HCT116 (cell line): ENCODE measurements around the gene AMBP. TPM values are rescaled to one million over a fixed set of nuclear protein-coding genes. Genes with fewer than 3 reads are reported as not detected.

Source experiments
- ATAC-seq: fragments of 200-7000 bp; cut with Tn5 transposase; 2 replicates; pipeline ENCODE4 v1.9.1; 2020; ENCODE audit warnings: mild to moderate bottlenecking, moderate library complexity
- BruUV-seq: library from RNA; stranded (reverse); fragments of 400-500 nt; replicated peaks from 2 replicates; lab custom pipeline; 2021; lab: Mats Ljungman, UMichigan
- CTCF ChIA-PET: fragments of 300-600 bp; sonication (Branson Sonifier 250); formaldehyde crosslinking; loops from one replicate; lab custom pipeline; 2021; ENCODE audit warnings: antibody characterized with exemption; lab: Charles Lee
- POLR2A ChIA-PET: fragments of 300-600, 350-600 bp; sonication (Branson Sonifier 250); formaldehyde crosslinking; loops from one replicate; lab custom pipeline; 2021; ENCODE audit warnings: antibody characterized with exemption; lab: Charles Lee
- RAD21 ChIA-PET, 2 experiments: fragments of 300-600 bp; sonication (Branson Sonifier 250); formaldehyde crosslinking; loops; one replicate each; lab custom pipeline; 2023; ENCODE audit warnings: low total read pairs in 2 of 2; ENCODE audit not compliant: uncharacterized antibody in 2 of 2, unreplicated experiment in 2 of 2, low non-redundant PET in 1 of 2; lab: Charles Lee
- DNase-seq: peaks from one replicate; pipeline ENCODE4 v3.0.0-alpha.2; 2010; ENCODE audit warnings: low read depth, low spot score
- H2AFZ ChIP-seq: fragments of 200-600 bp; shearing (Covaris generic), sonication (generic); 2 replicates; pipeline ENCODE4 v1.6.1; 2017; ENCODE audit warnings: low read depth, mixed run types, mixed read lengths, antibody characterized with exemption, low read length; ENCODE audit not compliant: poor library complexity, severe bottlenecking
- H3K27ac ChIP-seq: 2 replicates; pipeline ENCODE4 v1.5.1; 2012; ENCODE audit warnings: low read depth, low read length
- H3K27me3 ChIP-seq: fragments of 200-600 bp; sonication (generic); 2 replicates; pipeline ENCODE4 v1.6.1; 2016; ENCODE audit warnings: mixed run types, low read length, mixed read lengths; ENCODE audit not compliant: insufficient read depth
- H3K36me3 ChIP-seq, 2 experiments: fragments of 200-500 bp in 1 of 2; fragments of 200-600 bp in 1 of 2; sonication (Bioruptor generic) in 1 of 2; sonication (generic) in 1 of 2; 2 replicates each; pipeline versions ENCODE4 v1.5.1 to v1.6.1; 2014 to 2016; ENCODE audit warnings: low read length in 2 of 2, inconsistent platforms in 1 of 2, mixed read lengths in 1 of 2, mixed run types in 1 of 2; ENCODE audit not compliant: insufficient read depth in 2 of 2, control insufficient read depth in 1 of 2
- H3K4me1 ChIP-seq, 2 experiments: fragments of 200-600 bp in 1 of 2; sonication (generic) in 1 of 2; 2 replicates each; pipeline versions ENCODE4 v1.5.1 to v1.6.1; 2012 to 2017; ENCODE audit warnings: low read length in 2 of 2, inconsistent platforms in 1 of 2, mild to moderate bottlenecking in 1 of 2, mixed read lengths in 1 of 2, mixed run types in 1 of 2, moderate library complexity in 1 of 2; ENCODE audit not compliant: insufficient read depth in 2 of 2, control insufficient read depth in 1 of 2
- H3K4me2 ChIP-seq: fragments of 200-600 bp; sonication (generic); 2 replicates; pipeline ENCODE4 v1.6.1; 2017; ENCODE audit warnings: mixed run types, low read length, mixed read lengths
- H3K4me3 ChIP-seq, 2 experiments: fragments of 200-600 bp in 1 of 2; sonication (generic) in 1 of 2; replicated peaks in 1 of 2; 2 replicates each; pipeline ENCODE4 v1.5.1; 2011 to 2016; ENCODE audit warnings: low read length in 2 of 2, control low read depth in 1 of 2, low read depth in 1 of 2, mild to moderate bottlenecking in 1 of 2, mixed read lengths in 1 of 2, mixed run types in 1 of 2
- H3K79me2 ChIP-seq: fragments of 200-600 bp; sonication (generic); 2 replicates; pipeline ENCODE4 v1.6.1; 2017; ENCODE audit warnings: mild to moderate bottlenecking, mixed run types, low read length, moderate library complexity, mixed read lengths; ENCODE audit not compliant: insufficient read depth
- H3K9ac ChIP-seq: fragments of 200-600 bp; sonication (generic); 2 replicates; pipeline ENCODE4 v1.6.1; 2016; ENCODE audit warnings: low read length, mixed read lengths
- H3K9me2 ChIP-seq: fragments of 200-600 bp; sonication (generic), shearing (Covaris generic); 2 replicates; pipeline ENCODE4 v1.6.1; 2017; ENCODE audit warnings: mixed run types, mild to moderate bottlenecking, moderate library complexity; ENCODE audit not compliant: insufficient read depth
- H3K9me3 ChIP-seq, 2 experiments: fragments of 200-500 bp in 1 of 2; fragments of 200-600 bp in 1 of 2; sonication (Bioruptor generic) in 1 of 2; sonication (generic) in 1 of 2; 2 replicates each; pipeline ENCODE4 v1.6.1; 2014 to 2017; ENCODE audit warnings: low read length in 2 of 2, mixed read lengths in 2 of 2, inconsistent platforms in 1 of 2, low read depth in 1 of 2, mild to moderate bottlenecking in 1 of 2, mixed run types in 1 of 2, moderate library complexity in 1 of 2; ENCODE audit not compliant: control insufficient read depth in 1 of 2, insufficient read depth in 1 of 2
- H4K20me1 ChIP-seq: fragments of 200-600 bp; sonication (generic), shearing (Covaris generic); 2 replicates; pipeline ENCODE4 v1.6.1; 2017; ENCODE audit warnings: mixed run types, mild to moderate bottlenecking, moderate library complexity; ENCODE audit not compliant: insufficient read depth
- CBX3 ChIP-seq: IDR thresholded peaks from 2 replicates; pipeline ENCODE4 v1.6.1; 2012; ENCODE audit warnings: low read depth
- POLR2AphosphoS5 ChIP-seq: IDR thresholded peaks from 2 replicates; pipeline ENCODE4 v1.6.1; 2011; ENCODE audit warnings: mild to moderate bottlenecking, low read depth, low read length, moderate library complexity
- SIN3A ChIP-seq: IDR thresholded peaks from 2 replicates; pipeline ENCODE4 v1.6.1; 2012; ENCODE audit warnings: low read depth
- SRF ChIP-seq: IDR thresholded peaks from 2 replicates; pipeline ENCODE4 v1.6.1; 2012; ENCODE audit warnings: low read depth
- TCF7L2 ChIP-seq: IDR thresholded peaks from 2 replicates; pipeline ENCODE4 v1.7.0; 2011; ENCODE audit warnings: borderline replicate concordance, inconsistent platforms; ENCODE audit not compliant: insufficient read depth, insufficient read length; ENCODE audit errors: extremely low read depth
- YY1 ChIP-seq: IDR thresholded peaks from 2 replicates; pipeline ENCODE4 v1.6.1; 2011; ENCODE audit warnings: low read length, low read depth, moderate library complexity, mild to moderate bottlenecking; ENCODE audit not compliant: insufficient replicate concordance; ENCODE audit errors: extremely low read depth
- ZFX ChIP-seq: fragments of 450-650 bp; IDR thresholded peaks from 2 replicates; pipeline ENCODE4 v1.6.1; 2017
- ZNF274 ChIP-seq: fragments of 200-500 bp; sonication (Bioruptor generic); IDR thresholded peaks from 2 replicates; pipeline ENCODE4 v1.6.1; 2014; ENCODE audit warnings: mild to moderate bottlenecking, low read depth, low read length, inconsistent platforms
- intact Hi-C: fragments of 100-400 bp; cut with micrococcal nuclease; formaldehyde crosslinking; loops from 2 replicates; pipeline ENCODE4 v1.10.0; 2022
- total RNA-seq: library from RNA; stranded (reverse); gene quantifications from one replicate; pipeline ENCODE4 v1.2.1, GENCODE V29; 2021; ENCODE audit not compliant: unreplicated experiment
- TF ChIP-seq, protein P1 (sequence below): IDR thresholded peaks from 2 replicates; pipeline ENCODE4 v1.6.1; 2012; ENCODE audit warnings: low read depth
- TF ChIP-seq, protein P2 (sequence below): IDR thresholded peaks from 2 replicates; pipeline ENCODE4 v1.6.1; 2011; ENCODE audit warnings: mild to moderate bottlenecking, low read length, moderate library complexity; ENCODE audit not compliant: insufficient replicate concordance; ENCODE audit errors: extremely low read depth

AMBP gene
- total RNA-seq, 1 experiment from 2014 or later = 1.9 TPM

DNA sequence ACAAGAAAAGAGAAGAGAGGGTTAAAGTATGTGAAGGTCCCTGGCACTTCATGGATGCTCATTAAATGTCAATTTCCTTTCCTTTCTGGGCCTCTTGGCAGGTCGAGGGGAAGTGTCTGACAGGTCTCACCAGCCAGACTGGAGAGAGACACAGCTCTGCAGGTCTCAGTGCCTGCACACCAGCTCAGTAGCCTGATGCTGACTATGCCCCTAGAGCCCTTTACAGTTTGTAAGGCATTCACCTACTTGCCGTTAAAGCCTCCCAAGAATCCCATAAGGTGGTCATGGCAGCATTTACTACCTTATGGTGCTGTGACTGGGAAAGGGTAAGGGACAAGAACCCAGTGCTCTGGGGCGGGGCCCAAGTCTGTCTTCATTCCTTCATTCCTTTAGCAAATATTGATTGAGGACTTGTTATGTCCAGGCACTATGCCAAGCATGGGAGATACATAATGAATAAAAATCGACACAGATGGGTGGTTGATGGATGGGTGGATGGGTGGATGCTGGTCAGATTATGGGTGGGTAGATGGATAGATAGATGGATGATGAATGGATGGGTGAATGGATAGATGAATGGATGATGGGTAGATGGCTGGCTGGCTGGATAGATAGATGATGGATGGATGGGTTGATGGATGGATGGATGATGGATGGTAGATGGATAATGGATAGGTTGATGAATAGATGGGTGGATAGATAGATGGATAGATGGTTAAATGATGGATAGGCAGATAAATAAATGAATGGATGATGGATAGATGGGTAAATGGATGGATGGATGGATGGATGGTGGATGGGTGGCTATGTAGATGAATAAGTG is 42.3 kb upstream of the AMBP start:
- no peaks in the 10 kb centered on the region for H3K4me1 ChIP-seq

DNA sequence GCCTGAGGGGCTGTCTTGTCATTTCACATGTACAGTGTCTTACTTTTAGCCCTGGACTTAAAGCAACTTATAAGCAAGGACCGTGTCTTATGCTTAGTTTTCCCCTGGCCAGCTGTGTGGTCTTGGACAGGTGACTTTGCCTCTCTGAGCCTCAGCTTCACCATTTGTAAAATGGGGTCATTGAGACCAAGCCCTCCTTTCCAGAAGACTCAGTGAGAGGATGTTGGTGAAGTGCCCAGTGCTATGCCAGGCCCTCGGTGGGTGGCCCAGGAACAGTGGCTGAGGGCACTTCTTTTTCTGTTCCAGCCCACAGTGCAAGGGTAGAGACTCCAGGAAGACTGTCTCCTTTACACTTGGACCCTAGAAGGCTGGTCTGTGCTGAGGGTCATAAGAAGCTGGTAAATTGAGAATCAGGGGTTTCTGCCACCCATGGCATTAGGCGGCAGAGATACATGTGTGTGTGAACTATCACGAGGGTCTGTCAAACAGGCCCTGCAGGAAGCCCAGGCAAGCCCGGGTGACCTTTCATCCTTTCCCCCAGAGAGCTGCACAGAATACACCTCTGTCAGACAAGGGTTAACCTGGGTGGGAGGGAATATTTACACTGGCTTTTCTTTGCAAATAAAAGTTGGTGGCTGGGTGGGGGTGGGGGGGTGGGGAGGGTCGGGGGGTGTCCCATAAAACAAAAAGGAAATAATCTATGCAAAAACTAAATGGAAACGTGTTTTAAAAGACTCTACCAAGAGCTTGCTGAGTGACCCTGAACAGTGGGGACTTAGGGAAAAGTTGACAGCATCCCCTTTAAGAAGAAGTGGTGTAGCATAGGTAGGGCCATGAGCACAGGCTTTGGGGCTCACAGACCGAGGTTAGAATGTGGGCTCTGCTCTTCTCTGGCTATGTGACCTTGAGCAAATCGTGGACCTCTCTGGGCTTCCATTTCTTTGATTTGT is 41.4 kb upstream of the AMBP start:
- H3K9me2 ChIP-seq = no peaks in the 10 kb centered on the region
- POLR2A ChIA-PET = no interaction called here
- no peaks in the 10 kb centered on the region for H3K4me1 ChIP-seq
- H3K4me3 ChIP-seq = no peak overlapping the region
- no peak overlapping the region for H3K27ac ChIP-seq
- H3K27me3 ChIP-seq = peaks cover 17% of the 10 kb centered on the region; the same call in 1 of the 2 replicates
- intact Hi-C loops = no loop called here
- no peak for ATAC-seq
- CTCF ChIA-PET = no interaction called here
- no peaks in the 10 kb centered on the region for H3K9me3 ChIP-seq
- H3K4me2 ChIP-seq = no peak overlapping the region
- no peak overlapping the region for H3K9ac ChIP-seq
- no peak overlapping the region for H2AFZ ChIP-seq
- RAD21 ChIA-PET = no interaction called here
- H3K36me3 ChIP-seq = no peaks in the 10 kb centered on the region
- no peaks in the 10 kb centered on the region for H4K20me1 ChIP-seq
- DNase-seq = no peak
- no TSS peak for BruUV-seq
- no peaks in the 10 kb centered on the region for H3K79me2 ChIP-seq
- TF ChIP-seq ZFX = no peak
- no peak for TF ChIP-seq POLR2AphosphoS5
- no peak for TF ChIP-seq CBX3
- TF ChIP-seq, protein P1, sequence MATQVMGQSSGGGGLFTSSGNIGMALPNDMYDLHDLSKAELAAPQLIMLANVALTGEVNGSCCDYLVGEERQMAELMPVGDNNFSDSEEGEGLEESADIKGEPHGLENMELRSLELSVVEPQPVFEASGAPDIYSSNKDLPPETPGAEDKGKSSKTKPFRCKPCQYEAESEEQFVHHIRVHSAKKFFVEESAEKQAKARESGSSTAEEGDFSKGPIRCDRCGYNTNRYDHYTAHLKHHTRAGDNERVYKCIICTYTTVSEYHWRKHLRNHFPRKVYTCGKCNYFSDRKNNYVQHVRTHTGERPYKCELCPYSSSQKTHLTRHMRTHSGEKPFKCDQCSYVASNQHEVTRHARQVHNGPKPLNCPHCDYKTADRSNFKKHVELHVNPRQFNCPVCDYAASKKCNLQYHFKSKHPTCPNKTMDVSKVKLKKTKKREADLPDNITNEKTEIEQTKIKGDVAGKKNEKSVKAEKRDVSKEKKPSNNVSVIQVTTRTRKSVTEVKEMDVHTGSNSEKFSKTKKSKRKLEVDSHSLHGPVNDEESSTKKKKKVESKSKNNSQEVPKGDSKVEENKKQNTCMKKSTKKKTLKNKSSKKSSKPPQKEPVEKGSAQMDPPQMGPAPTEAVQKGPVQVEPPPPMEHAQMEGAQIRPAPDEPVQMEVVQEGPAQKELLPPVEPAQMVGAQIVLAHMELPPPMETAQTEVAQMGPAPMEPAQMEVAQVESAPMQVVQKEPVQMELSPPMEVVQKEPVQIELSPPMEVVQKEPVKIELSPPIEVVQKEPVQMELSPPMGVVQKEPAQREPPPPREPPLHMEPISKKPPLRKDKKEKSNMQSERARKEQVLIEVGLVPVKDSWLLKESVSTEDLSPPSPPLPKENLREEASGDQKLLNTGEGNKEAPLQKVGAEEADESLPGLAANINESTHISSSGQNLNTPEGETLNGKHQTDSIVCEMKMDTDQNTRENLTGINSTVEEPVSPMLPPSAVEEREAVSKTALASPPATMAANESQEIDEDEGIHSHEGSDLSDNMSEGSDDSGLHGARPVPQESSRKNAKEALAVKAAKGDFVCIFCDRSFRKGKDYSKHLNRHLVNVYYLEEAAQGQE = no peak
- TF ChIP-seq TCF7L2 = no peak
- TF ChIP-seq SIN3A = no peak
- TF ChIP-seq, protein P2, sequence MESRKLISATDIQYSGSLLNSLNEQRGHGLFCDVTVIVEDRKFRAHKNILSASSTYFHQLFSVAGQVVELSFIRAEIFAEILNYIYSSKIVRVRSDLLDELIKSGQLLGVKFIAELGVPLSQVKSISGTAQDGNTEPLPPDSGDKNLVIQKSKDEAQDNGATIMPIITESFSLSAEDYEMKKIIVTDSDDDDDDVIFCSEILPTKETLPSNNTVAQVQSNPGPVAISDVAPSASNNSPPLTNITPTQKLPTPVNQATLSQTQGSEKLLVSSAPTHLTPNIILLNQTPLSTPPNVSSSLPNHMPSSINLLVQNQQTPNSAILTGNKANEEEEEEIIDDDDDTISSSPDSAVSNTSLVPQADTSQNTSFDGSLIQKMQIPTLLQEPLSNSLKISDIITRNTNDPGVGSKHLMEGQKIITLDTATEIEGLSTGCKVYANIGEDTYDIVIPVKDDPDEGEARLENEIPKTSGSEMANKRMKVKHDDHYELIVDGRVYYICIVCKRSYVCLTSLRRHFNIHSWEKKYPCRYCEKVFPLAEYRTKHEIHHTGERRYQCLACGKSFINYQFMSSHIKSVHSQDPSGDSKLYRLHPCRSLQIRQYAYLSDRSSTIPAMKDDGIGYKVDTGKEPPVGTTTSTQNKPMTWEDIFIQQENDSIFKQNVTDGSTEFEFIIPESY = no peak
- no peak for TF ChIP-seq YY1
- TF ChIP-seq ZNF274 = no peak
- no peak for TF ChIP-seq SRF

More for the DNA sequence above, 42.3 kb upstream of the AMBP start:
- peaks cover 11% of the 10 kb centered on the region; the same call in 1 of the 2 replicates for H3K27me3 ChIP-seq
- no peaks in the 10 kb centered on the region for H3K79me2 ChIP-seq
- no peak for DNase-seq
- BruUV-seq = no TSS peak
- no peak for TF ChIP-seq ZFX
- CTCF ChIA-PET = no interaction called here
- POLR2A ChIA-PET = no interaction called here
- no peak overlapping the region for H3K27ac ChIP-seq
- H4K20me1 ChIP-seq = no peaks in the 10 kb centered on the region
- RAD21 ChIA-PET = no interaction called here
- no peak overlapping the region for H2AFZ ChIP-seq
- H3K4me2 ChIP-seq = no peak overlapping the region
- H3K4me3 ChIP-seq = no peak overlapping the region
- H3K36me3 ChIP-seq = no peaks in the 10 kb centered on the region
- no peaks in the 10 kb centered on the region for H3K9me2 ChIP-seq
- ATAC-seq = no peak
- no peaks in the 10 kb centered on the region for H3K9me3 ChIP-seq
- intact Hi-C loops = no loop called here
- no peak overlapping the region for H3K9ac ChIP-seq
